Skeletal muscle tissue (tissue), 4 donors: ENCODE results near the gene SLC66A2. TPM values are rescaled to one million over a fixed set of nuclear protein-coding genes. Genes with fewer than 3 reads are reported as not detected.

ENCODE experiments used
- H3K27ac ChIP-seq: one replicate; pipeline ENCODE4 v1.7.0; 2013; ENCODE audit warnings: mild to moderate bottlenecking, low read depth, low read length, inconsistent platforms
- H3K27me3 ChIP-seq, 3 donors: one replicate each; pipeline ENCODE4 v1.7.0; 2013; ENCODE audit warnings: low read length in 3 of 3; ENCODE audit not compliant: control insufficient read depth in 3 of 3, insufficient read depth in 3 of 3
- H3K36me3 ChIP-seq, 3 donors: one replicate each; pipeline ENCODE4 v1.7.0; 2013; ENCODE audit warnings: low read length in 3 of 3; ENCODE audit not compliant: control insufficient read depth in 3 of 3, insufficient read depth in 3 of 3
- H3K4me1 ChIP-seq, 3 donors: one replicate each; pipeline ENCODE4 v1.7.0; 2013; ENCODE audit warnings: low read length in 3 of 3, mild to moderate bottlenecking in 3 of 3; ENCODE audit not compliant: control insufficient read depth in 3 of 3, insufficient read depth in 3 of 3
- H3K4me3 ChIP-seq, 3 donors: one replicate each; pipeline ENCODE4 v1.7.0; 2013; ENCODE audit warnings: low read length in 3 of 3
- H3K9ac ChIP-seq, 3 donors: one replicate each; pipeline ENCODE4 v1.7.0; 2013; ENCODE audit warnings: low read length in 3 of 3, mild to moderate bottlenecking in 3 of 3, moderate library complexity in 2 of 3, low read depth in 1 of 3
- H3K9me3 ChIP-seq, 3 donors: one replicate each; pipeline ENCODE4 v1.7.0; 2013; ENCODE audit warnings: low read length in 3 of 3; ENCODE audit not compliant: control insufficient read depth in 3 of 3
- total RNA-seq: library from RNA; depleted of rRNA; stranded (reverse); fragments of >200 nt; gene quantifications from one replicate; pipeline ENCODE4 v1.2.3, GENCODE V29; 2014
- donor health status: Osteomylitis.

SLC66A2 gene
- total RNA-seq, 1 donor from 2014 or later = 20.4 TPM

DNA sequence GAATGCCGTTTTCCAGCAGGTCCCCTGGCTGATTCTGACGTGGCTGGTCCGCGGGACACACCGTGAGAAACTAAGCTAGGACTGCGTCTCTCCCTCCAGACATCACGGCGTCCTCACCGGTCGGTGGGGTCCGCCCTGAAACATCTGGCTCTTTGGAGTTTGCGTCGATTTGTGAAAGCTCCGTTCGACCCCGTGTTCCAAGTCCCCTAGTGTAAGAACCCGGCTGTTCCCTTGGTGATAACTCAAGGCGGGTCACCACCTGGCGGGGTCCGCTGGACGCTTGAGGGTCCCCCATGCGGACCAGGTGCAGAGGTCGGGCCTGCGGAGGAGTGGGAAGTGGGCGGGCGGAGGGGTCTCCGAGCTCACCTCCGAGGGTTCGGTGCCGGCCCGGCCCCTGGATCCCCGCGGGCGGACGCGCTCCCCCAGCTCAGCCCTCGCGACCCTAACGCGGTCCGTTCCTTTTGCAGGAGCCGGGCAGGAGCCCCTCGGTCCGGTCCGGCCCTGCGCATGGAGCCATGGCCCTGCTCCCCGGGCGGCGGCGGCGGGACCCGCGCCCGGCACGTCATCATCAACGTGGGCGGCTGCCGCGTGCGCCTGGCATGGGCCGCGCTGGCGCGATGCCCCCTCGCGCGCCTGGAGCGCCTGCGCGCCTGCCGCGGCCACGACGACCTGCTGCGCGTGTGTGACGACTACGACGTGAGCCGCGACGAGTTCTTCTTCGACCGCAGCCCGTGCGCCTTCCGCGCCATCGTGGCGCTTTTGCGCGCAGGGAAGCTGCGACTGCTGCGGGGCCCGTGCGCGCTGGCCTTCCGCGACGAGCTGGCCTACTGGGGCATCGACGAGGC, 88.1 kb downstream of the SLC66A2 start:
- Histone ChIP-seq H3K9me3 (peaks cover 0 to 2% (median 0%) of the 10 kb centered on the region in 3 donors), H3K27me3 (peaks cover 11 to 14% (median 13%) of the 10 kb centered on the region in 3 donors), H3K27ac (no peak overlapping the region), H3K9ac (no peak overlapping the region), H3K4me3 (no peak overlapping the region), H3K4me1 (no peaks in the 10 kb centered on the region), H3K36me3 (no peaks in the 10 kb centered on the region)

DNA sequence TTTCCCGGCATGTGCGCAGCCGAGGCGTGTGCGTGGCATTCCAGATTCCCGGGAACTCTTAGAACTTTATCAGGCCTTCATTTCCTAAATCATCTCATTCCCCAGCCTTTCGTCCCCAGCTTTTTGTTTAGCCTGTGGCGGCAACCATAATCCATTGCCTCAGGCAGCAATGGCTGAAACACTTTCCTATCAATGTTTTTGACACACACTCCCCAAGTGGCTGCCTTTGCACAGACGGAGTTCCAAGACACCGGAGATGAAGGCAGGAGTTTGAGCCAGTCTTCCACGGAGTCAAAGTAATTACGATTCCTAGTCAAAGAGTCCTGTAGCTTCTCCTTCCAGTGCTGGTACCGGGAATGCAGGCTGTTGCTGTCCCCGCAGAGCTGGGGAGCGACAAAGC, 88.9 kb downstream of the SLC66A2 start:
- Histone ChIP-seq H3K27me3 (peaks cover 11 to 14% (median 14%) of the 10 kb centered on the region in 3 donors), H3K36me3 (no peaks in the 10 kb centered on the region), H3K4me3 (no peak overlapping the region), H3K27ac (no peak overlapping the region), H3K9me3 (peaks cover 0 to 2% (median 0%) of the 10 kb centered on the region in 3 donors), H3K9ac (no peak overlapping the region), H3K4me1 (no peaks in the 10 kb centered on the region)

DNA sequence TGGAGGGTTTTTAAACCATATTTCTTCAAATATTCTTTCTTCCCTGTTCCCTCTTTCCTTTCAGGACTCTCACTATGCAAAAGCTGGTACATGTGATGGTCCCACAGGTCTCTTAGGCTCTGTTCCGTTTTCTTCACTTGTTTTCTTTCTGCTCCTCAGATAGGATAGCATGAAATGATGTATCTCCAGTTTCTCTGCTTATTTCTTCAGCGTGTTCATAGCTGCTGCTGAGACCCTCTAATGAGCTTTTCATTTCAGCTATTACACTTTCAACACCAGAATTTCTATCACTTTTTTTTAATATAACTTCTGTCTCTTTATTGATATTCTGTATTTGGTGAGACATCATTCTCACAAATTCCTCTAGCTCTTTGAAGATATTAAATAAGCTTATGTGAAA, 89.8 kb downstream of the SLC66A2 start:
- Histone ChIP-seq H3K27ac (no peak overlapping the region), H3K9ac (no peak overlapping the region)

GRCh38 chr18:79859314-79859713, 92.1 kb downstream of the SLC66A2 start:
- Histone ChIP-seq H3K4me1 (peaks cover 3 to 10% (median 6%) of the 10 kb centered on the region in 3 donors), H3K4me3 (no peak overlapping the region), H3K9ac (no peak overlapping the region), H3K27ac (no peak overlapping the region), H3K27me3 (peaks cover 20 to 27% (median 20%) of the 10 kb centered on the region in 3 donors), H3K36me3 (no peaks in the 10 kb centered on the region), H3K9me3 (peaks cover 0 to 2% (median 0%) of the 10 kb centered on the region in 3 donors)

More for the DNA sequence above, 89.8 kb downstream of the SLC66A2 start:
- Histone ChIP-seq H3K4me3 (no peak overlapping the region), H3K27me3 (peaks cover 11 to 17% (median 14%) of the 10 kb centered on the region in 3 donors), H3K9me3 (peaks cover 0 to 2% (median 0%) of the 10 kb centered on the region in 3 donors), H3K4me1 (peaks cover 0 to 5% (median 3%) of the 10 kb centered on the region in 3 donors), H3K36me3 (no peaks in the 10 kb centered on the region)

- Histone ChIP-seq H3K4me3 (peak overlapping the region in 1 of 3 donors; percentile 41), H3K27me3 (peaks cover 15 to 29% (median 20%) of the 10 kb centered on the region in 3 donors), H3K27ac (no peak overlapping the region), H3K36me3 (no peaks in the 10 kb centered on the region), H3K4me1 (peaks cover 3 to 10% (median 6%) of the 10 kb centered on the region in 3 donors), H3K9ac (no peak overlapping the region), H3K9me3 (no peaks in the 10 kb centered on the region)
Measured at GRCh38 chr18:79857082-79857671, 94.3 kb downstream of the SLC66A2 start.

DNA sequence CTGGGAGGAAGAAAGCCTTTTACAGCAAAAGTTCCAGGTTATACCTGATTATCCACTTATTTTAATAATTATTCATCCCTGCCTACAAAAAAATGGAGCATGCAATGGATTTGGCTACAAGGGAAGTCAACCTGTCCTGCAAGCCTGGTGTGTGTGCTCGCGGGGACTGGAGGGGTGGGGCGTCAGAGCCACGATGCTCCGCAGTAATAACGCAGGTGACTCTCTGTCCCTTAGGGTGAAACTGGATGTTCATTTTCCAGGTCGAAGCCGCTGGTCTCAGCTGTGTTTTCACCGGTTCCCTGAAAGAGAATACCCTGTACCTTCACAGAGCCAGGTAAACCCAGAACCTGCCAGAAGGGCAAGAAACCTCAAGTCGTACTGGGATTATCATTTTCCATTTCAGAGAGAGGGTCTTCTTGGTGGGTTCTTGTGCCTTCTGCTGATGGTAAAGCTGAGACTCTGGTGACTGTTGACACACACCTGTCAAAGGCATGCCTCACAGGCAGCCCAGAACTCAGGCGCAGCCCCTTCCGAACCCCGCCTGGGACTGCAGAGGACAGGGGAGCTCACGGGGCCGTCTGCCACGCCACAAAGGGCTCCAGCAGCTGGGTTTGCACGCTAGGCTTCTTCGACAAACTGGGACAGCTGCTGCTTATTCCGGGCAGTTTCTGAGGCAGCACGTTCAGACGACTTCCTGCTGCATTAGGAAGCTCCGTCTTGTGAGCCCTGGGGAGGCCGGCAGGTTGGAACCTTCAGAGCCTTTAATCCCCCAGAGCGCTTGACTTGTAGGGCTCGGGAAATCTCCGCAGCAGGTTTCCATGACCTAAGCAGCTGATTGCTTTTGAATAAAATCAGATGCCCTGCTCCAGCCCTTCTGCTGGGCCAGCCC, 95.1 kb downstream of the SLC66A2 start:
- Histone ChIP-seq H3K4me3 (peak overlapping the region in 1 of 3 donors; percentile 30), H3K9ac (peak overlapping the region in 1 of 3 donors; percentile 16), H3K27ac (no peak overlapping the region), H3K36me3 (no peaks in the 10 kb centered on the region), H3K4me1 (peaks cover 3 to 10% (median 6%) of the 10 kb centered on the region in 3 donors), H3K27me3 (peaks cover 14 to 29% (median 20%) of the 10 kb centered on the region in 3 donors), H3K9me3 (peaks cover 0 to 6% (median 0%) of the 10 kb centered on the region in 3 donors)

DNA sequence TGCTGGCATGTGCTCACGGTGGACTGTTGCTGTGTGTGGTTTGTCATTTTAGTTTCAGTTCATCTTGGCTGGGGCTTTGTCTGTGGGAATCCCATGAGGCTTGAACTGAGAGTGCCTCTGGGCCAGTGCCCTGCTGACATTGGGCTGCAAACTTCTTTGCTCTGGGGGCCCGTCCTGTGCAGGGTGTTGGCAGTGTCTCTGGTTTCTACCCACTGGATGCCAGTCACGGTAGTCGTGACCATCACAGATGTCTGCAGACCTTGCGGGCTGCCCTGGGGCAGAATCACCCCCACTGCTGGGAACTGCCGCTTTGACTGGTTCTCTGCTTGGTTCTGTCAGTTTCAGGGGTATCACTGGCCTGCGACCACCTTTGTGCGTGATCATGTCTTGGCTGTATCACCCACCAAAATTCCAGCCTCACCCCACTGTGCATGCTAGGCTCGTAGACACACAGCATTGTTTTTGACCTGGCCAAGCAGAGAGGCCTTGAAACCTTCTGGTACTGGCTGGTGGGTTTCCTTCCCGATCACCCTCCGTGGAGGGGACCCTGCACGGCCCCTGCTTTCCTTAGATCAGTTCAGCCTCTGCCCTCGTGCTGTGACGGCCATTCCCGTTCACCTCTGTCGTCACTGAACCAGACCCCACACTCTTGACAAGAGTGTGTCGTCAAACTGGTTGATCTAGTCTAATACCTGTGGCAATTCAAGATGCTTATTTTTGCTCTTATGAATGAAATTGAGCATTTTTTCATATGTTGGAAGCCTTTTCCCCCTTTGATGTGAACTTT, 96.1 kb downstream of the SLC66A2 start:
- Histone ChIP-seq H3K27ac (no peak overlapping the region), H3K9ac (no peak overlapping the region), H3K4me3 (no peak overlapping the region), H3K36me3 (no peaks in the 10 kb centered on the region), H3K9me3 (peaks cover 0 to 6% (median 0%) of the 10 kb centered on the region in 3 donors), H3K27me3 (peaks cover 17 to 29% (median 17%) of the 10 kb centered on the region in 3 donors), H3K4me1 (peaks cover 3 to 10% (median 6%) of the 10 kb centered on the region in 3 donors)

DNA sequence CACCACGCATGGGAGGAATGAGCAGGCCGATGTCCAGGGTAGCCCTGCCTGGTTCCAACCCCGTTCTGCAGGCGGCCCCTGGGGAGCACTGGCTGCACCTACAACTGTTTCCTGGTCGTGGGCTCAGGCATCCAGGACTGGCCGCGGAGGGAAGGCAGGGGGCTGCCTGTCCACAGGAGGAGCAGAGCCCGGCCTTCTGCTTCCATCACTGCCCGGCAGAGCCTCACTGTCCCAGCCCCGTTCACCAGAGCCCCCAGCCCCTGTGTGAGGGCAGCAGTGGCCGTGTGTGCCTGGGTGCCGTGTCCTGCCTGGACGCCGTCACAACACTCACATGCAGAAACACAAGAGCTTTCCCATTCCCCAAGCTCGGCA, 97.5 kb downstream of the SLC66A2 start:
- Histone ChIP-seq H3K9ac (no peak overlapping the region), H3K4me3 (no peak overlapping the region), H3K27ac (no peak overlapping the region), H3K27me3 (peaks cover 15 to 29% (median 17%) of the 10 kb centered on the region in 3 donors), H3K9me3 (peaks cover 0 to 6% (median 2%) of the 10 kb centered on the region in 3 donors), H3K36me3 (no peaks in the 10 kb centered on the region), H3K4me1 (peaks cover 3 to 10% (median 6%) of the 10 kb centered on the region in 3 donors)
